Astrocyte of the hippocampus (primary cell): ENCODE measurements around the gene AHSG.
A peak's percentile ranks its signal among the peaks of the same experiment; 100 is the strongest.
"Not testable (repeated sequence)": the region's sequence is repeated elsewhere in the genome, so short reads cannot be mapped to it uniquely, and the experiment has no call there.

Experiments used
- DNase-seq: peaks from one replicate; pipeline ENCODE4 v3.0.0; 2011; ENCODE audit warnings: low read depth, low spot score

AHSG gene

GRCh38 chr3:186617036-186617946 lies 4.4 kb downstream of the AHSG start:
- peak; percentile 99 for DNase-seq

- DNase-seq: no peak
These were observed 5.6 kb downstream of the AHSG start for GRCh38 chr3:186618318-186618938.

DNA sequence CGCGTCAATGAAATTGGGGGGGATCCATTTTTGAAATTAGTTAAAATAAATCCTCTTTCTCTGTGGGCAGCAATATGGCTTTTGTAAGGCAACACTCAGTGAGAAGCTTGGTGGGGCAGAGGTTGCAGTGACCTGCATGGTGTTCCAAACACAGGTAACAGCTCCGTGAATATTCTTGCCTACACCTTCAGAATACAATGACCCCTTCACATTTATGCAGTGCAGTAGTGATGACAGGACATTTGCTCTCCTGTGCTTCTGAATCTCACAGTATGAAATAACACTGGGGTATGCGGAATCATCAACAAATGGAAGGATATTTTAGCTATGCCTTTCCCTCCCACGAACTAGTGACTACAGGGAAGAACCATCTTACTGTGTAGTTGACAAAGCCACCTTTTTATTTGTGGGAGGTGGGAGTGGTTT lies 6.9 kb downstream of the AHSG start:
- DNase-seq: no peak

- DNase-seq: no peak
These were observed 7.6 kb downstream of the AHSG start for GRCh38 chr3:186620213-186621092.

DNA sequence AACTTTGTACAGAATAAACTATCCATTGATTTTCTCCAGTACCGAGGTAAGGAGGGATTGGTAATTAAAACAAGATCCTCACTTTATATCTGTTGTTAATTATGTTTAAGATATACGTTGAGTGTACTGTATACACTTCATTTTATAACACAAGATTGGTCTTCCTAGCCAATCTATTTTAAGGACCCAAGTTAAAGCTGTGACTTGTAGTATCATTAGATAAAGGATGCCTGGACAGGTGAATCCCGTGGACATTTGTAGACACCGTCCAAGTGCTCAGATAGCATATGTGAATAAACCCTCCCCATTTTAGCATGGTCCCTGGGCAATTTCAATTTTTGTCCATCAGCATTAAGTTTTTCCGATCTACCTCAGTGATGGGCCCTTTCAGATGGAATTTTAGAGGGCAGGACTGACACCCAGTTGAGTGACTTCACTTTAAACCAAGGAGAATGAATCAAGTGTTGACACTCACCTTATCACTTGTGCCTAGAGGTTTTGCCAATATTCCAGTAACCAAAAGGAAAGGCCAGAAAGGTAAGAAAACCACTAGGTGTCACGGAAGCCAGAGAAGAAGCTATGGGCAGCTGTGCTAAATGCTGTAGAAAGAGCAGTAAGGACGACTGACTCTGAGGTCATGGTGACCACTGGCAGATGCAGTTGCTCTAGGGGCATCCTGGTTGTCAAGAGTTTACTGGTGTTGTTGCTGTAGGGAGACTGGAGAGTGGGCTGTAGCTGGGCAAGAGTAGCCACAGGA lies 9.2 kb downstream of the AHSG start:
- DNase-seq: no peak

GRCh38 chr3:186622651-186623310 lies 9.9 kb downstream of the AHSG start:
- DNase-seq: no peak

DNA sequence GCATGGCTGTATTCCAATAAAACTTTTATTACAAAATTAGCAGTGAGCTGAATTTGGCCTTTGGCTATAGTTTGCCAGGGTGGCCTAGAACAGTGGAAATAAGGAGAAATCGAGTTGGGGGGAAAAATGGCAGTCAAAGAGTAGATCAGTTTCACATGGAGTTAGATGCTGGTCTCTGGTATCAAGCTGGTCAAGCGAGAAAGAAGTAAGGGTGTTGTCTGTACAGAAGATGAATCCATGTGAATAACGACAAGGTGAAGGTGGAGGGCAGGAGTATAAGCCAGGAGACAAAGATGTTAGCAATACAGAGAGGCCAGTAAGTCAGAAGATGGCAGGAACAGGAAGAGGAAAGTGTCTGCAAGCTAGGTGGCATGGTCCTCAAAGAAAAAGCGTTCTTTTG lies 11.7 kb downstream of the AHSG start:
- no peak for DNase-seq

- DNase-seq: no peak
These were observed 12.8 kb downstream of the AHSG start for GRCh38 chr3:186625600-186626042.

DNA sequence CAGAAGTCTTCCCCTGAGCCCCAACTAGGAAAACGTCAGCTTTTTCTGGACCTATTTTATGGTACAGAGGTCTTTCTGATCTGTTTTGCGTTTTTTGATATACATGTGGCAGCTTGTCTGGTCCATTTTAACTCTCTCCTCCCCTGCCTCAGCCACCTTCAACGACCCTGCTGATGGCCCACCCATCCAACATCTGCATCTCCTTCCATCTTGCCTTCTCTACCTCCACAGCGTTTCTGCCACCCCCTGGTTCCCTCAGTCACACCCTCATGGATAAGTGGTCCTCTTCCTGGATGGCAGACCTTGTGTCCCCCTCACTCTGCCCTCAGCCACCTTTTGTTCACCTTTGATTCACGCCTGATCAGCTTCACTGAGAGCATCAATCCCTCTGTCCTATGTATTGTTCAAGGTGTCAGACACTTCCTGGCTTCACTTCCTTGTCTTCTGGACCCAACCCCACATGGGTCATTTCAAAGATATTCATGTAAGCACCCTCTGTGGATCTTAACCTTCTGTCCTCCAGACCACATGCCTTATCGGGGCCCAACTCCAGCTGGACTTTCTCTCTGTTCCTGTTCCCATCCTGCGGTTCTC lies 13.5 kb downstream of the AHSG start:
- no peak for DNase-seq

DNA sequence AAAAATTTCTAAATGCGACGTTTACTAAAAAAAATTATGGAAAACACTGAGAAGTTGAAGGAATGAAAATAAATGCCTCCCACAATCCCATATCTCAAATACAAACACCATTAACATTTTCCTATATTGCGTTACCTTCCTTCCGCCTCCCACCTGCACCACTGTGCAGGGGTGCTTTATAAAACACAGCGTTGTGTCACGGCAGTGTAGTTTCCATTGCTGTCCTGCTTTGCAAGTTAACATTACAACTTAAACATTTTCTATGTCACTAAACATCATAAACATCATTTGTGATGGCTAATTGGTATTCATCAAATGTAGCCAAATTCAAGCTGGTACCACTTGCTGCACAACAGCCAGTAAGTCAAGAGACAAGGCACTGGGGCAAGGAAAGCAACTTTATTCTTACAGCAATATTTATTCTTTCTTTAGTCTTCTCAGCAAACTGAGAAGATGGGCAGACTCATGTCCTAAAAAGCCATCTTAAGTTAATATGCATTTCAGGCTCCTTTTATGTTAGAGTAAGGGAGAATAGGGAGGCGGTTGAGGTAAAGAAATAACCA lies 15.1 kb downstream of the AHSG start:
- no peak for DNase-seq

GRCh38 chr3:186628756-186629155 lies 15.9 kb downstream of the AHSG start:
- no peak for DNase-seq

DNA sequence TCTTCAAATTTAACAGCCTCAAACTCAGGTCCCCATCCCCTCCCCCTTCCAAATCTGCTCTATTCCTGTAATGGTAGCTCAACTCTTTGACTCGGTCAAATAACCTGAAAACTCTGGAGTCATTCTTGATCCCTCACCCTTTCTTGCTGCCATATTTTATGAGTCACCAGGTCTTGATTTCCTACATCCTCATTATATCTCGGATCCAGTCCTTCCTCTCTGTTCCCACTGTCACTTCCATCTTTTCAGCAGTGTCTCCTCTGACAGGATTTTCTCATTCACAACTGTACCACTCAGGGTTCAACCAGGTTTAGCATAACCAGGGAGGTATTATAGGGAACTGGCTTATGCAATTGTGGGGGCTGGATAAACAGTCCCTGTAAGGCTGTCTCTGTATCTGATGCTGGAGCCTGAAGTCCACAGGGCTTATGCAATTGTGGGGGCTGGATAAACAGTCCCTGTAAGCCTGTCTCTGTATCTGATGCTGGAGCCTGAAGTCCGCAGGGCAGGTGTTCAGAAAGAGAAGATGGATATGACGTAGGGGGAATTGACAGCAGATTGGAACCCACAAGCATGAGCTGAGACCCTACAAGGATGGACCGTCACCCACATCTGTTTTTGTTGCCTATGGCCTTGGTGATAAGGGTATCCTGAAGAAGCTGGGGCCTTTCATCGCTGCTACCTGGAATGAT lies 18.2 kb downstream of the AHSG start:
- no peak for DNase-seq

DNA sequence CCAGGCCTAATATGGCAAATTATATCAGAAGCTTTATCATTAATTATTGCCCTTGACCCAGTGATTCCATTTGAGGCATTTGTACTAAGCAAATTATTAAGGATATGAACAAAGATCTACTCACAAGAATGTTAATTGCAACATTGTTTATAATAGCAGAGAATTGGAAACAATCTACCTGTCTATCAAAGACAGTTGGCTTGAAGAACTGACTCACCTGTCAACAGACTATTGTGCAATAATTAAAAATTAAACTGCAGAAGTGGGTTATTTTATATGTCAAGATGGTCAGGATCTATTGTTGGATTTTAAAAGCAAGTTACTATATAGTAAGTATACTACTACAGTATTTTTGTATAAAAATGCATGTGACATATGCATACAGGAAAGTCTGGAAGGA lies 20.6 kb downstream of the AHSG start:
- DNase-seq: no peak

- not testable (repeated sequence) for DNase-seq
These were observed 21.3 kb downstream of the AHSG start for GRCh38 chr3:186634207-186634606.

DNA sequence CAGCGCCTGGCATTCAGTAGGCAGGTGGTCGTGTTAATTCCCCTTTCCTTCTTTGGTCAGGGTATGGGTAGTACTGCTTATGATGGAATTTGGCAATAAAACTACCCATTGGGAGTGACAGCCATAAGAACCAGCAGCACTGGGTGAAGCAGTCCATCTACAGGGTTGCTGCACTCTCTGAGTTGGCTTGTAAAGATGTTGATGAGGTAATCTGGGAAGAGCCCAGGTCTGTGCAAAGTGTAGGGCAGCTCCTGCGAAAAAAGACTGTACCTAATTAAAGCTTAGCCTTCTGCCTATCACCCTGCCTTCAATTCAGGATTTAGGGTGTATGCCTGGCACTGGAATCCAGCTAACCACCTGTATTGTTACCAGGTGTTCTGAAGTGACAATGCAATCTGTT lies 22.7 kb downstream of the AHSG start:
- DNase-seq: no peak

GRCh38 chr3:186636536-186636935 lies 23.7 kb downstream of the AHSG start:
- DNase-seq: no peak

- no peak for DNase-seq
These were observed 24.8 kb downstream of the AHSG start for GRCh38 chr3:186637686-186638085.

DNA sequence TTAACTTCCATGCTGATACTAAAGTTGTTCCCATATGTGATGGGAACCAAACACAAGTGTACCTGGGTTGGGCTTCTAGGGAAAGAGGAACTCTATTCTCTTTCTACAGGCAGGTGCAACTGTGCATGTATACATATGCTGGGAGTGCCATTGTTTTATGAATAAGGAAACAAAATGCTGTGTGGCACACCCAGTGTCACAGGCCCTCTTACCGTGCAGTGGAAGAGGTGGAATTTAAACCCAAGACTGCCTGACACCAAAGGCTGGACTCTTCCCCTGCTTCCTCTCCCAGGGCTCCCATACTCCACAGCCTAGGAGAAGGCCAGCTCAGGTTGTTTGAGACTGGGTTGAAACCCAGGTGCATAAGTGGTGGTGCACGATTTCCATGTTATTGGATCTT lies 25.4 kb downstream of the AHSG start:
- no peak for DNase-seq

GRCh38 chr3:186639778-186640472 lies 27.1 kb downstream of the AHSG start, which contains the start of gene FETUB:
TSS of gene FETUB (plus strand) at chr3:186640399. CDS start at chr3:186640461, 62 bp downstream.
- no peak for DNase-seq
